ENCODE data around the gene ITGB6. TPM values are rescaled to one million over a fixed set of nuclear protein-coding genes. Genes with fewer than 3 reads are reported as not detected.

Gene ITGB6
- total RNA-seq, 6 experiments from 2014 or later, result 0.11 to 0.68 (median 0.44) TPM; not detected in 2

GRCh38 chr2:160180172-160180571 is 19.9 kb downstream of the ITGB6 start:
- no peak for DNase-seq
- H3K4me1 ChIP-seq, result no peaks in the 10 kb centered on the region
- H3K4me3 ChIP-seq, result no peak overlapping the region
- ATAC-seq, result no peak
- H3K9me3 ChIP-seq, result no peaks in the 10 kb centered on the region
- no peak overlapping the region for H3K27ac ChIP-seq
- no peaks in the 10 kb centered on the region for H3K27me3 ChIP-seq
- TF ChIP-seq POLR2A (IDR thresholded peaks at IDR 0.05) (no peak), CTCF (IDR thresholded peaks at IDR 0.05) (no peak)
- no peaks in the 10 kb centered on the region for H3K36me3 ChIP-seq
- intact Hi-C loops (cut with DNase I), result no loop called here

- Histone ChIP-seq H3K36me3 (no peaks in the 10 kb centered on the region), H3K4me3 (no peak overlapping the region), H3K9me3 (no peaks in the 10 kb centered on the region), H3K27ac (no peak overlapping the region), H3K27me3 (no peaks in the 10 kb centered on the region), H3K4me1 (no peaks in the 10 kb centered on the region)
- intact Hi-C loops (cut with DNase I), result no loop called here
- no peak for DNase-seq
- TF ChIP-seq CTCF (IDR thresholded peaks at IDR 0.05), result no peak
- TF ChIP-seq POLR2A (IDR thresholded peaks at IDR 0.05), result no peak
- no peak for ATAC-seq
- WGBS (ENCODE audit: insufficient coverage, low coverage, low lambda C conversion rate, missing lambda C conversion rate), result 62% methylated on average over 7 of the region's 8 CpGs
These were observed 24.6 kb downstream of the ITGB6 start for GRCh38 chr2:160175169-160176134.

- Histone ChIP-seq H3K9me3 (no peaks in the 10 kb centered on the region), H3K27me3 (no peaks in the 10 kb centered on the region), H3K4me1 (no peaks in the 10 kb centered on the region), H3K27ac (no peak overlapping the region), H3K4me3 (no peak overlapping the region), H3K36me3 (no peaks in the 10 kb centered on the region)
- DNase-seq (no peak), ATAC-seq (no peak)
- intact Hi-C loops (cut with DNase I), result no loop called here
- TF ChIP-seq CTCF (IDR thresholded peaks at IDR 0.05), result no peak
- no peak for TF ChIP-seq POLR2A (IDR thresholded peaks at IDR 0.05)
- WGBS (ENCODE audit: insufficient coverage, low coverage, low lambda C conversion rate, missing lambda C conversion rate), result 60% methylated on average over 3 of the region's 3 CpGs
These were observed 25.8 kb downstream of the ITGB6 start for GRCh38 chr2:160174322-160174721.

- TF ChIP-seq POLR2A (IDR thresholded peaks at IDR 0.05) (no peak), CTCF (IDR thresholded peaks at IDR 0.05) (no peak)
- intact Hi-C loops (cut with DNase I), result no loop called here
- DNase-seq (no peak), ATAC-seq (no peak)
- no peak overlapping the region for H3K27ac ChIP-seq
- no peaks in the 10 kb centered on the region for H3K36me3 ChIP-seq
- no peaks in the 10 kb centered on the region for H3K4me1 ChIP-seq
- no peaks in the 10 kb centered on the region for H3K27me3 ChIP-seq
- H3K9me3 ChIP-seq, result no peaks in the 10 kb centered on the region
- no peak overlapping the region for H3K4me3 ChIP-seq
These were observed 30.1 kb downstream of the ITGB6 start for GRCh38 chr2:160169988-160170387.

Measured in right lobe of liver (tissue), 6 donors.